Measurements from ENCODE around the gene SFR1. TPM values are rescaled to one million over a fixed set of nuclear protein-coding genes. Genes with fewer than 3 reads are reported as not detected.

Gene SFR1
- total RNA-seq, 1 donor from 2014 or later = 0.32 TPM

DNA sequence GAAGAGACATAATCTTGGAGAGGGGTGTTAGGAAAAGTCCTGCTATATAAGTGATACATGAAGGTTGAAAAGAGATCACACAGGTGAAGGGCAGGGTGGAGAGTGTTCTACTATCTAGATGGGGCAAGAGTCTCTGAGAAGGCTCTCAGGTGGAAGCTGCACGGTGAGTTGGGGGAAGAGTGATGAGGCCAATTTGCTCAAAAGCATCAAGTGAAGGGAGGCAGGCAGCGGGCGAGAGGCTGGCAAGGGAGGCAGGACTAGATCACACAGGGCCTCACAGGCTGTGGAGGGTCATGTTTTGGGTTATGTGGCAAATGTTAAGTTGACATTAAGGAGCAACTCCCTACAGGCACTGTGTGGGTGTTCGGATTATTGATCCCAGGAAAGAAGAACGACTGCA is 33.7 kb upstream of the SFR1 start:
- Histone ChIP-seq H3K4me1 (no peaks in the 10 kb centered on the region), H3K4me3 (no peak overlapping the region), H3K27ac (no peak overlapping the region), H3K36me3 (no peaks in the 10 kb centered on the region), H3K9me3 (no peaks in the 10 kb centered on the region), H3K27me3 (no peaks in the 10 kb centered on the region)
- DNase-seq (ENCODE audit: low spot score in 2 of 2) = no peak
- intact Hi-C loops (cut with DNase I) = no loop called here
- TF ChIP-seq, protein P1, sequence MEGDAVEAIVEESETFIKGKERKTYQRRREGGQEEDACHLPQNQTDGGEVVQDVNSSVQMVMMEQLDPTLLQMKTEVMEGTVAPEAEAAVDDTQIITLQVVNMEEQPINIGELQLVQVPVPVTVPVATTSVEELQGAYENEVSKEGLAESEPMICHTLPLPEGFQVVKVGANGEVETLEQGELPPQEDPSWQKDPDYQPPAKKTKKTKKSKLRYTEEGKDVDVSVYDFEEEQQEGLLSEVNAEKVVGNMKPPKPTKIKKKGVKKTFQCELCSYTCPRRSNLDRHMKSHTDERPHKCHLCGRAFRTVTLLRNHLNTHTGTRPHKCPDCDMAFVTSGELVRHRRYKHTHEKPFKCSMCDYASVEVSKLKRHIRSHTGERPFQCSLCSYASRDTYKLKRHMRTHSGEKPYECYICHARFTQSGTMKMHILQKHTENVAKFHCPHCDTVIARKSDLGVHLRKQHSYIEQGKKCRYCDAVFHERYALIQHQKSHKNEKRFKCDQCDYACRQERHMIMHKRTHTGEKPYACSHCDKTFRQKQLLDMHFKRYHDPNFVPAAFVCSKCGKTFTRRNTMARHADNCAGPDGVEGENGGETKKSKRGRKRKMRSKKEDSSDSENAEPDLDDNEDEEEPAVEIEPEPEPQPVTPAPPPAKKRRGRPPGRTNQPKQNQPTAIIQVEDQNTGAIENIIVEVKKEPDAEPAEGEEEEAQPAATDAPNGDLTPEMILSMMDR (IDR thresholded peaks at IDR 0.05) = no peak

DNA sequence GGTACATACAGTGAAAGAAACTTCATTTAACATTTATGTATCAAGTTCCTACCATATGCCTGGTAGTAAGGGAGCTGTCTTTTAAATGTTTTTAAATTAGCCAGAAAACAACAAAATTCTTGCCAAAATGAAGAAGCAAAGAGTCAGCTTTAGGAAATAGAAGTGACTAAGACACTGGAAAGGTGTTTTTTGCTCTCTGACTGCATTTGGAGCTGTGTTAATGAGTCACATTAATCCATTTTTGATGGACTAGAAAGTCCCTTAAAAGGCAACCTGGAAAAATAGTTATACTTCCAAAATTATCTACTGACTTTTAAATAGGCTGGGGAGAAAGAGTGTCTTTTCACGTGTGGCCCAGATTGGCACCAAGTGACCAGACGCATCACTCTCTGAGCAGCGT is 32.4 kb upstream of the SFR1 start:
- intact Hi-C loops (cut with DNase I) = no loop called here
- Histone ChIP-seq H3K36me3 (no peaks in the 10 kb centered on the region), H3K27ac (no peak overlapping the region), H3K4me1 (no peaks in the 10 kb centered on the region), H3K27me3 (no peaks in the 10 kb centered on the region), H3K9me3 (peaks cover 0 to 3% of the 10 kb centered on the region in 2 donors), H3K4me3 (no peak overlapping the region)
- no peak for DNase-seq (ENCODE audit: low spot score in 2 of 2)
- TF ChIP-seq, protein P1 (IDR thresholded peaks at IDR 0.05) = no peak

DNA sequence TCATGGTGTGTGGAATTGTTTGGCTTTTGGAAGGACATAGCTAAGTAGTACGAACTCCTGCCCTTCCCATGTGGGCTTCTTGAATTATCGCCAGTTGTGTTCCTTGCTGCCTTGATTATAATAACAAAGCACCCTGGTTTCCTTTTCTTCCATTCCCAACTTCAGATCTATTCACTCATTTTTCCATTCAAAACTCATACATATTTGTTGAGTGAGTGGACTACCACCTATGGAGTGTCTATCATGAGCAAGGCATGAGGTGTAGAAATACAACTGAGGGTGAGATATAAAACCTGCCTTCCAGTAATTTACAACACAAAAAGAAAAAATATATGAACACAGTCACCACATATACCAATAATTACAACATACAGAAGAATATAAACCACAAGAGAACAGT is 31.4 kb upstream of the SFR1 start:
- H3K4me3 ChIP-seq = no peak overlapping the region
- H3K27ac ChIP-seq = no peak overlapping the region
- TF ChIP-seq, protein P1 (IDR thresholded peaks at IDR 0.05) = no peak
- H3K27me3 ChIP-seq = no peaks in the 10 kb centered on the region
- DNase-seq (ENCODE audit: low spot score in 2 of 2) = no peak
- intact Hi-C loops (cut with DNase I) = no loop called here
- no peaks in the 10 kb centered on the region for H3K36me3 ChIP-seq
- H3K4me1 ChIP-seq = no peaks in the 10 kb centered on the region
- H3K9me3 ChIP-seq = peaks cover 0 to 3% of the 10 kb centered on the region in 2 donors

DNA sequence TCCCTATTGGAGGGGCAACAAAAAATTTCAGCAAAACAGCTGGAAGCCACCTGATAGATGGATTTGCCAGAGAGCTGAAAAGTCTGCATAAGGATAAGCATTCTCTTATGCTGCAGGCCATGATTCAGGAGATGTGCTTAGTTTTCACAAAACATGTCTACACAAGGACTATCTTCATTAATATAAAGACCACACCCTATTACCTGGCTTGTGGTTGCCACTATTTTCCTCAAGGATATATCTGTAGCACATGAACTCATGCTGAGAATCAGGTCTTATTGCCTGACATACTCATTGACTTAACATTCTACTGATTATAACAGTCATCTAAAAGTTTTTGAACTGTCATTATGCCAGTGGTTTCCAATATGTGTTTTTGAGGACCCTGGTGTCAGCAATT is 29.2 kb upstream of the SFR1 start:
- no peaks in the 10 kb centered on the region for H3K36me3 ChIP-seq
- no peaks in the 10 kb centered on the region for H3K27me3 ChIP-seq
- H3K4me3 ChIP-seq = no peak overlapping the region
- no peaks in the 10 kb centered on the region for H3K4me1 ChIP-seq
- H3K27ac ChIP-seq = no peak overlapping the region
- intact Hi-C loops (cut with DNase I) = no loop called here
- H3K9me3 ChIP-seq = peaks cover 0 to 3% of the 10 kb centered on the region in 2 donors
- DNase-seq (ENCODE audit: low spot score in 2 of 2) = no peak
- TF ChIP-seq, protein P1 (IDR thresholded peaks at IDR 0.05) = no peak

DNA sequence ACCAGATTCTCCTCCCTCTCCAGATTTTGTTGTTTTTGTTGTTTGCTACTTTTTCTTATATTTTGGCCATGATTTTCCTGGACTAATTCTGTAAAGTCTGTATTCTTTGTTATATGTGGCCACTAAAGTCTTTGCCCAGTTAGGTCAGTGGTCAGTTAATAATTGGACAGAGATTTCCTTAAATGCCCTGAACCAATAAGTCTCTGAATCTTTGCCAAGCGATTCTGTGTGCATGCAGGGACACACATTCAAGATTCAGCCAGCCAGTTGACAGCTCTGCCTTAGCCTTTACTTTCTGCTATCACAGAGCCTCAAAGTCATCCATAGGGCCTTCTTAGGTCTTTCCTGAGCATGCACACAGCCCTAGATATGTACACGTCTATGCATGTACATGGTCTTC is 25.3 kb upstream of the SFR1 start:
- Histone ChIP-seq H3K27ac (no peak overlapping the region), H3K27me3 (no peaks in the 10 kb centered on the region), H3K4me3 (no peak overlapping the region), H3K9me3 (peaks cover 0 to 3% of the 10 kb centered on the region in 2 donors), H3K36me3 (no peaks in the 10 kb centered on the region), H3K4me1 (peaks cover 0 to 8% of the 10 kb centered on the region in 2 donors)
- no peak for DNase-seq (ENCODE audit: low spot score in 2 of 2)
- intact Hi-C loops (cut with DNase I) = no loop called here
- TF ChIP-seq, protein P1 (IDR thresholded peaks at IDR 0.05) = no peak

DNA sequence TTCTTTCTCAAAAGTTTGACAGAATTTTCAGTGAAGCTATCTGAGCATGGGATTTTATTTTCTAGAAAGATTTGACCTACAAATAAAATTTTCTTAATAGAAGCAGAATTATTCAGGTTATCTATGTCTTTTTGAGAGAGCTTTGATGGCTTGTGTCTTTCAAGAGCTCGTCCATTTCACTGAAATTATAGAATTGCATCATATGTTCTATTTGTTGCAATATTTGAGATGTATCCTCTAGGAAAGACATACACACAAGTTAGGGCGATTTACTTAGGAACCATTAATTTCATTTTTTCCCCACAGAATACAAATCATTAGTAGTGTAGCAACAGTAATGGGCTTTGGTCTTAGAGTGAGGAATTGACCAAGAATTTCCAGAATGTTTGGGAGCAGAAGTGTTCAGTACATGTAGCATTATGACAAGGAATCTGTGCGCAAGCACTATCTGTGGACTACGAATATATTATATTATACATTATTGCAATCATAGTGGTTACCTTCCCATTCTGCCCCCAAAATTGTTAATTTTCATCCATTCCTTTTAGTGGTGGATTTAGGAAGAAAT is 23.5 kb upstream of the SFR1 start:
- Histone ChIP-seq H3K27ac (no peak overlapping the region), H3K36me3 (no peaks in the 10 kb centered on the region), H3K27me3 (no peaks in the 10 kb centered on the region), H3K4me3 (no peak overlapping the region), H3K4me1 (peaks cover 0 to 8% of the 10 kb centered on the region in 2 donors), H3K9me3 (peaks cover 0 to 3% of the 10 kb centered on the region in 2 donors)
- DNase-seq (ENCODE audit: low spot score in 2 of 2) = no peak
- intact Hi-C loops (cut with DNase I) = no loop called here
- TF ChIP-seq, protein P1 (IDR thresholded peaks at IDR 0.05) = no peak
